SK-N-SH treated with all-trans-retinoic acid at 6 μM for 48 hours (cell line): ENCODE data around the gene GOSR2.

Experiments
- ATAC-seq: fragments of 200-7000 bp; cut with Tn5 transposase; 3 replicates; pipeline ENCODE4 v1.9.1; 2020; ENCODE audit warnings: mild to moderate bottlenecking, moderate library complexity
- ARNTL ChIP-seq: fragments of 450-650 bp; formaldehyde crosslinking; IDR thresholded peaks from 2 replicates; pipeline ENCODE4 v1.5.0; 2020; ENCODE audit warnings: low read depth, mild to moderate bottlenecking, moderate library complexity, borderline replicate concordance
- BACH2 ChIP-seq: fragments of 250-450 bp; sonication (Bioruptor Pico); IDR thresholded peaks from 2 replicates; pipeline ENCODE4 v1.9.0; 2021; ENCODE audit warnings: mild to moderate bottlenecking, borderline replicate concordance
- CREB5 ChIP-seq: fragments of 250-450 bp; sonication (Bioruptor Pico); IDR thresholded peaks from 2 replicates; pipeline ENCODE4 v1.5.1; 2020; ENCODE audit warnings: low read depth, mild to moderate bottlenecking, moderate library complexity
- CSDC2 ChIP-seq: fragments of 250-450 bp; sonication (Bioruptor Pico); IDR thresholded peaks from 2 replicates; pipeline ENCODE4 v1.5.0; 2020; ENCODE audit warnings: mild to moderate bottlenecking, moderate library complexity
- CSRNP3 ChIP-seq: fragments of 250-450 bp; sonication (Bioruptor Pico); IDR thresholded peaks from 2 replicates; pipeline ENCODE4 v1.5.1; 2021; ENCODE audit warnings: mild to moderate bottlenecking, moderate library complexity
- ESRRG ChIP-seq: fragments of 250-450 bp; sonication (Bioruptor Pico); IDR thresholded peaks from 2 replicates; pipeline ENCODE4 v1.6.1; 2021; ENCODE audit warnings: mild to moderate bottlenecking
- GLIS3 ChIP-seq: fragments of 250-450 bp; sonication (Bioruptor Pico); IDR thresholded peaks from 2 replicates; pipeline ENCODE4 v1.5.0; 2020; ENCODE audit warnings: mild to moderate bottlenecking, moderate library complexity
- ISL1 ChIP-seq: fragments of 250-450 bp; sonication (Bioruptor Pico); IDR thresholded peaks from 2 replicates; pipeline ENCODE4 v2.1.2; 2022; ENCODE audit warnings: mild to moderate bottlenecking, moderate library complexity
- OSR1 ChIP-seq: fragments of 250-450 bp; sonication (Bioruptor Pico); IDR thresholded peaks from 2 replicates; pipeline ENCODE4 v1.8.0; 2022; ENCODE audit warnings: moderate library complexity, mild to moderate bottlenecking, inconsistent platforms
- POU6F1 ChIP-seq: fragments of 250-450 bp; sonication (Bioruptor Pico); IDR thresholded peaks from 2 replicates; pipeline ENCODE4 v1.8.0; 2021; ENCODE audit warnings: low read depth, mild to moderate bottlenecking, moderate library complexity, borderline replicate concordance
- PPARA ChIP-seq: fragments of 250-450 bp; sonication (Bioruptor Pico); IDR thresholded peaks from 2 replicates; pipeline ENCODE4 v1.5.0; 2020; ENCODE audit warnings: mild to moderate bottlenecking, borderline replicate concordance
- SNAI2 ChIP-seq: fragments of 250-450 bp; sonication (Bioruptor Pico); IDR thresholded peaks from 2 replicates; pipeline ENCODE4 v1.5.0; 2020; ENCODE audit warnings: mild to moderate bottlenecking, moderate library complexity
- TCF4 ChIP-seq: fragments of 250-450 bp; sonication (Bioruptor Pico); IDR thresholded peaks from 2 replicates; pipeline ENCODE4 v1.8.0; 2021; ENCODE audit warnings: mild to moderate bottlenecking, moderate library complexity, borderline replicate concordance
- TOX ChIP-seq: fragments of 250-450 bp; sonication (Bioruptor Pico); IDR thresholded peaks from 2 replicates; pipeline ENCODE4 v1.8.0; 2021; ENCODE audit warnings: mild to moderate bottlenecking, moderate library complexity, borderline replicate concordance
- TSHZ2 ChIP-seq: fragments of 250-450 bp; sonication (Bioruptor Pico); IDR thresholded peaks from 2 replicates; pipeline ENCODE4 v1.5.0; 2020; ENCODE audit warnings: mild to moderate bottlenecking, moderate library complexity
- ZC3H10 ChIP-seq: fragments of 250-450 bp; sonication (Bioruptor Pico); IDR thresholded peaks from 2 replicates; pipeline ENCODE4 v1.5.1; 2021; ENCODE audit warnings: mild to moderate bottlenecking, moderate library complexity
- ZFP30 ChIP-seq: fragments of 450-650 bp; formaldehyde crosslinking; IDR thresholded peaks from 2 replicates; pipeline ENCODE4 v1.5.0; 2022; ENCODE audit warnings: mild to moderate bottlenecking, moderate library complexity
- ZNF565 ChIP-seq: fragments of 450-650 bp; formaldehyde crosslinking; conservative IDR thresholded peaks from 2 replicates; pipeline ENCODE4 v1.5.0; 2020; ENCODE audit warnings: low read depth, mild to moderate bottlenecking, moderate library complexity
- ZNF70 ChIP-seq: fragments of 450-650 bp; formaldehyde crosslinking; IDR thresholded peaks from 2 replicates; pipeline ENCODE4 v1.5.0; 2020; ENCODE audit warnings: mild to moderate bottlenecking, moderate library complexity
- ZNF8 ChIP-seq: fragments of 450-650 bp; formaldehyde crosslinking; IDR thresholded peaks from 2 replicates; pipeline ENCODE4 v1.5.0; 2020; ENCODE audit warnings: mild to moderate bottlenecking, moderate library complexity

GOSR2 gene

GRCh38 chr17:46950342-46950996 is 27.5 kb downstream of the GOSR2 start:
- ATAC-seq = no peak
- TF ChIP-seq GLIS3 (CRISPR knock-in tag) (no peak), ESRRG (CRISPR knock-in tag) (no peak), OSR1 (CRISPR knock-in tag) (no peak), ARNTL (CRISPR knock-in tag) (no peak), ZNF8 (no peak), TCF4 (CRISPR knock-in tag) (no peak), CSDC2 (CRISPR knock-in tag) (no peak), ZNF565 (no peak), BACH2 (CRISPR knock-in tag) (no peak), TSHZ2 (CRISPR knock-in tag) (no peak), ISL1 (no peak)

GRCh38 chr17:46950997-46951621 is 28.1 kb downstream of the GOSR2 start:
- TF ChIP-seq SNAI2 (CRISPR knock-in tag) (no peak), ESRRG (CRISPR knock-in tag) (no peak), TCF4 (CRISPR knock-in tag) (no peak), POU6F1 (no peak), ZNF565 (no peak), TSHZ2 (CRISPR knock-in tag) (no peak), CSRNP3 (CRISPR knock-in tag) (no peak), ZNF70 (no peak), GLIS3 (CRISPR knock-in tag) (no peak), ISL1 (no peak), PPARA (CRISPR knock-in tag) (no peak), ZFP30 (CRISPR knock-in tag) (no peak), OSR1 (CRISPR knock-in tag) (no peak), CREB5 (CRISPR knock-in tag) (no peak), CSDC2 (CRISPR knock-in tag) (no peak)
- peak; percentile 12 for ATAC-seq

- no peak for ATAC-seq
- no peak for TF ChIP-seq BACH2 (CRISPR knock-in tag)
- TF ChIP-seq POU6F1 = no peak
- TF ChIP-seq TOX (CRISPR knock-in tag) = no peak
- no peak for TF ChIP-seq ZC3H10 (CRISPR knock-in tag)
- no peak for TF ChIP-seq SNAI2 (CRISPR knock-in tag)
- TF ChIP-seq ZNF70 = no peak
- no peak for TF ChIP-seq ZNF565
- no peak for TF ChIP-seq ISL1
- TF ChIP-seq ARNTL (CRISPR knock-in tag) = no peak
Observed at GRCh38 chr17:46951706-46952105, 28.7 kb downstream of the GOSR2 start.
